Measurements from ENCODE around the gene TRABD.
"Not testable (repeated sequence)": the region's sequence is repeated elsewhere in the genome, so short reads cannot be mapped to it uniquely, and the experiment has no call there.

Gene TRABD, protein sequence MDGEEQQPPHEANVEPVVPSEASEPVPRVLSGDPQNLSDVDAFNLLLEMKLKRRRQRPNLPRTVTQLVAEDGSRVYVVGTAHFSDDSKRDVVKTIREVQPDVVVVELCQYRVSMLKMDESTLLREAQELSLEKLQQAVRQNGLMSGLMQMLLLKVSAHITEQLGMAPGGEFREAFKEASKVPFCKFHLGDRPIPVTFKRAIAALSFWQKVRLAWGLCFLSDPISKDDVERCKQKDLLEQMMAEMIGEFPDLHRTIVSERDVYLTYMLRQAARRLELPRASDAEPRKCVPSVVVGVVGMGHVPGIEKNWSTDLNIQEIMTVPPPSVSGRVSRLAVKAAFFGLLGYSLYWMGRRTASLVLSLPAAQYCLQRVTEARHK

GRCh38 chr22:50185375-50186087 is at the start of gene TRABD:
Gene TRABD, plus strand, starts transcription at chr22:50185913. Its CDS starts 7,148 bp downstream, at chr22:50193061.
- DNase-seq: no peak

DNA sequence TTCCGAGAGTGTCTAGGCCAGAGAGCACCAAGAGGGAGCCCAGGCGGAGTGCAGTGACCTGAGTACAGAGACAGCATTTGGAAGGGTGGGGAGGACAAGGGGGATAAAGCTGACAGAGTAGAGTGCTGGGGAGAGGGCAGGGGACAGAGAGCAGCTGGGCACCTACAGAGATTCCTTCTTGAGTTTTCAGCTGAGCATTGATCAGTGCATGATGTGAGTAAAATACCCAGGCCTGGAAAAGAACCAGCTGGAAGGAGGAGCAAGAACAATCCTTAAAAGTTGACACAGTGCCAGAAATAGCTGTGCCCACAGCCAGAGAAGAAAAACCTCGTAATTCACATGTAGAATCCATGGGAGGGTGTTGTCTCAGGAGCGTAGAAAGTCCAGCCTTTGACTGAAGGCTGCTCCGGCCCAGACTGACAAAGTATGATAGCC is 49.1 kb upstream of the TRABD start:
- DNase-seq: no peak

GRCh38 chr22:50137277-50137676 is 48.4 kb upstream of the TRABD start:
- DNase-seq: not testable (repeated sequence)

- no peak for DNase-seq
Measured at GRCh38 chr22:50138041-50138440, 47.7 kb upstream of the TRABD start.

- no peak for DNase-seq
Measured at GRCh38 chr22:50138988-50139387, 46.7 kb upstream of the TRABD start.

GRCh38 chr22:50139843-50140415 is 45.8 kb upstream of the TRABD start:
- peak; percentile 89 for DNase-seq

- DNase-seq: no peak
Measured at GRCh38 chr22:50140615-50141014, 45.1 kb upstream of the TRABD start.

DNA sequence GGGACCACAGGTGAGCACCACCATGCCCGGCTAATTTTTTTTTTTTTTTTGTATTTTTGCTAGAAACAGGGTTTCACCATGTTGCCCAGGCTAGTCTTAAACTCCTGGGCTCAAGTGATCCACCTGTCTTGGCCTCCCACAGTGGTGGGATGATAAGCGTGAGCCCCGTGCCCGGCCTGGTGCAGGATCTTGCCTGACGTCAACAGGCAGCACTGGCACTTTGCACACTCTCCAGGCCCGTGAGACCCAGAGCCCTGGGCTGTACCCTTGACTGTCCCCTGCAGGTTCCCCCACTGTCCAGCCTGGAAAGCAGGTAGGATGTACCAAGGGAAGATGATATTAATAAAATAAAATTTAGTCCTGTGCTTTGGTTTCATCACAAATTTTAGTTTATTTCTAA is 44.3 kb upstream of the TRABD start:
- no peak for DNase-seq

GRCh38 chr22:50141891-50142363 is 43.8 kb upstream of the TRABD start:
- no peak for DNase-seq

- DNase-seq: no peak
Measured at GRCh38 chr22:50143096-50143495, 42.6 kb upstream of the TRABD start.

- no peak for DNase-seq
Measured at GRCh38 chr22:50144005-50144614, 41.6 kb upstream of the TRABD start.

DNA sequence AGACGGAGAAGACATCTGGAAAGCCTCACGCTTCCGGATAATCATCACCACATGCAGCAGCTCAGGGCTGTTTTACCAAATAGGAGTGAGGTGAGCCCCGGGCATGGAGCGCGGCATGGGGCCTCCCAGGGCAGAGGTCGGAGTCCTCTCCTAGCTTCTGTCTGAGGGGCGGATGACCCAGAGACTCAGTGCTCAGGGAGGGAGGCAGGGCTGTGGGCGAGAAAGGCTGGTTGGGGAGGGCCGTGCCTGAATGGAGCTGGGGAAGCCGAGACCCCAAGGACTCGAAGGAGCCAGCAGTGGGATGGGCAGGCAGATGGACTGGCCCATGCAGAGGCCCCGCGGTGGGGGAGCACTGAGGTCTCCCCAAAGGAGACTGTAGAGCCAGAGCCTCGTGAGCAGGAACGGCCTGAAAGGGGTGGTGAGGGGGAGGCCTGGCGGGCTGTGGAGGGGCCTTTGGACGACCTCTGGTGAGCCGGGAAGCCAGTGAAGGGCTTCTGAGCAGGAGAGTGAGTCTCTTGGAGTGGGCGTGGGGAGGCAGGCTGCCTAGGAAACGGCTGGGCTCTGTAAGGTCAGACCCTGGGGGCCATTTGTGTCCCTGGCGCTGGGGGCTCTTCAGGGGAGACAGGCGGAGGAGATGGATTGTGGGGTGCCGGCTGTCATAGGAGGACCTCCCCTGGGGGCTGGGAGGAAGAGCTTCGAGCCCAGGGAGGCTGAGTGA is 39.8 kb upstream of the TRABD start:
- DNase-seq: no peak

GRCh38 chr22:50146439-50147238 is 39.1 kb upstream of the TRABD start:
- DNase-seq: no peak

GRCh38 chr22:50147258-50148165 is 38.2 kb upstream of the TRABD start:
- not testable (repeated sequence) for DNase-seq

GRCh38 chr22:50148166-50148500 is 37.6 kb upstream of the TRABD start:
- DNase-seq: no peak

GRCh38 chr22:50148991-50149721 is 36.6 kb upstream of the TRABD start:
- DNase-seq: no peak

DNA sequence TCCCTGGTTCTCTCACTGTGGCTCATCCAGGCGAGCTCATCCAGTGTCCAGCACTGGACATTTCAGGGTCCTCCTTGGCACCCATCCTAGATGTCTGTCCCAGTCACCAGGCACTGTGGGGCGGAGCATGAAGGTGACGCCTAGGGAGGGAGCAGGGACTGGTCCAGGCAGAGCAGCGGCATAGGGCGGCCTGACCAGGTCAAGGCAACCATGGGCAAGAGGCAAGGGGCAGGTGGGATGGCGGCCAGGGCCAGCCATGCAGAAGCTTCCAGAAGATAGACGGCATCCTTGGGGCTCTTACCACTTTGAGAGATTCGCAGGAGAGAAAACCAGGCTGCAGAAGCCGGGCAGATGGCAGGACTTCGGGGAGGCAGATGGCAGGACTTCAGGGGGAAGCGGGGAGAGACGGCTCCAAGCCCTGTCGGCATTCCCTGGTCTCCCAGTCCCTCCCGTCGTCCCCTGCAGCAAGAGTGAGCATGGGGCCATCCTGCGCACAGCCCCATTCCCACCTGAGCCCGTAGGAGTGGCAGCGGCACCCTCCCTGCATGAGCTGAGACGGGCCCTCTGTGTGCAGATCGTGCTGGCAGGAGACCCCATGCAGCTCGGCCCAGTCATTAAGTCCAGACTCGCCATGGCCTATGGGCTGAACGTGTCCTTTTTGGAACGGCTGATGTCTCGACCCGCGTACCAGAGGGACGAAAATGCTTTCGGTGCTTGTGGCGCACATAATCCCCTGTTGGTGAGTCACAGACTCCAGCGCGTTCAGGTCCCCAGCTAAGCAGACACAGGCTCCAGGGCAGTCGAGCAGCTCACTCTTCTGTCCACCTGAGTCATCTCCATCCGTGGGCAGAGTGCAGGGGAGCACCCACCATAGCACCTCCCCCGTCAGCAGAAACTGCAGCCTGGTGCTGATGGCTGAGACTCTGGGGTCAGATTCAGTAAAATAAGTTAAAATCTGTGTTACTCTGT is 35.3 kb upstream of the TRABD start:
- no peak for DNase-seq
